Stimulated activated CD8-positive, alpha-beta memory T cell treated with anti-CD3 and anti-CD28 coated beads, Interleukin-4, amount 100 ng/mL, for 1 hour (primary cell): ENCODE data around the gene HOXD13.
A peak's percentile ranks its signal among the peaks of the same experiment; 100 is the strongest.

Experiments
- DNase-seq, 2 donors: peaks; one replicate each; pipeline ENCODE4 v3.0.0-alpha.2; 2020; ENCODE audit warnings: low read depth in 2 of 2, low spot score in 1 of 2

The HOXD13 gene

DNA sequence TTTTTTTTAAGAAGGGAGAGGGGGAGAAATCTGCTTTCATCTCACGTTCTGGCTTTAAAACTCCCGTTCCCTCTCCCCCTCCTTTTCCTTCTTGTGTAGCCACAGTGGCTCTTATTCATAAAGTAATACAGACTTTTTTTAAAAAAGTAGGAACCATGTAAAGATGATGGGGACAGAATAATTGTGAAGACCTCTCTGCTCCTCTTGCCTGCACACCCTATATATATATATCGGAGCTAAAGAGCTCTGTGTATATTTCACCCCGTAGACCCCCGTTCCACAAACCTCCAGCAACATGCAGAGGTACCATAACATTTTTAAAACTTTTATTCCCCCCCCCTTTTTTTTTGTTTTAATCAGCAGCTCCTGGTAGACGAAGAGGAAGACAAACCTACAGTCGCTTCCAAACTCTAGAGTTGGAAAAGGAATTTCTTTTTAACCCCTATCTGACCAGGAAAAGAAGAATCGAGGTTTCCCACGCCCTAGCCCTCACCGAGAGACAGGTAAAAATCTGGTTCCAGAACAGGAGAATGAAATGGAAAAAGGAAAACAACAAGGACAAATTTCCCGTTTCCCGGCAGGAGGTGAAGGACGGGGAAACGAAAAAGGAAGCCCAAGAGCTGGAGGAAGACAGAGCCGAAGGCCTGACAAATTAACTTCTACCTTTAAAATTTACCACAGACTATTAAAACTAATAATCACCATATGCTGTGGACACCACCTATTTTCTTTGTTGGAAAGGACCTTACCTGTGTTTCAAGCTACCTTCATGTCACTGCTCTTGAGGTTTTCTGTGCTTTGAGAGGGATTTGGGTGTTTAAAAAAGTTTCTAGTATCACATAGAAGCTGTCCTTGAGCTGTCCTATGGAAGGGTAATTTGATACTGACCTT is 38.7 kb downstream of the HOXD13 start:
- DNase-seq = no peak

DNA sequence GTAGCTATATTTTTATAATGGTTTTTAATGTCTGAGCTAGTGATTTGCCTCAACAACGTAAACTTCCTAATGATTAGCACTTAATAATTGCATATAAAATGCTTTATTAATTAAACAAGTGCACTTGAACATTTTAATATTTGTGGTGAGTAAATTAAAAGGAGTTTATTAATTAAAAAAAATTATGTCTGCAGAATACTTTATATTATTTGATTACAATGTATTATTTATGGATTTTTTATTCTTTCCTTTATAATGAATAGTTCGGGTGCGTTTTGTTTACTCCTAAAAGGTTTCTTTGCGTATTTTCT is 39.3 kb downstream of the HOXD13 start:
- DNase-seq = no peak

DNA sequence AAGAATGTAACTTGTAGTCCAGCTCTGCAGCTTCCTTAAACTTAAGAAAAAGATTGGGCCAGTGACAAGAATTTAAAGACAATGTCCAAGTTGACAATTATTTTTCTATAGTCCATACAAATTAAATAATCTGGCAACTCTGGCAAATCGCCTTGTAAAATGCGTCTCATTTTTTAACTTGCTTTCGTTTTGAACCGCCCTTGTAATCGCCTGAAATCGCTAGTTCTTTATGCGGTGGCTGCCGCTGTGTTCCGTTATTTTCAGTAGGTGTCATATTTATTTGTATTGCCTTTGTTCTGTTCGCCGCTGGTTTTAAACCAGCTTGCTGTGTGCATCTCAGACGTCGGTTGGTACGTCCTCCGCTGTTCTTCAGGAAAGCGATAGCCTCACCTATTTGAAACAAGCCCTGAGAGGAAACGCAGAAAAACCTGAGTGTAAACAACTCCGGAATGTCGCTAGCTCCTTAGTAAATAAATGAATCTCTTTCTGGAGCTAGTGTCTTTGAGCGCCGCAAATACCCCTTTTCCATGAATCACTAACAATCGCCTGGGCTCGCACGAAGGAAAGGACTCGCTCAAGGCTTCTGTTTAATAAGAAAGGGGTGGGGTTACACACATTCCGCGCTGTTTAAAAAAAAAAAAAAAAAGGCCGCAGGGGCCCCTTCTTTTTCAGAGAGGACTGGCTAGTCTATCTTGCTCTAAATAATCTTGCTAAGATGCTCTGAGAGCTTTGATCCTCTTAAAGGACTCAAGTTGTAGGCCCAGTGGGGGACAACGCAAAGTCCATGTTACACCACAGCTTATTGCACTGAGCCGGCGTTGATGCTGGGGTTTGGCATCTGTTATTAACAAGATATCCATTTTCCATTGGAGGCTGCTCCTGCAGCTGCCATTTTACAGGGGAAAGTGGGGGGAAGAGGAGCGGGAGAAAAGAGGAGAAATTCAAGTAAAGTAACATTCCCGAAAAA is 40.0 kb downstream of the HOXD13 start:
- DNase-seq = no peak

DNA sequence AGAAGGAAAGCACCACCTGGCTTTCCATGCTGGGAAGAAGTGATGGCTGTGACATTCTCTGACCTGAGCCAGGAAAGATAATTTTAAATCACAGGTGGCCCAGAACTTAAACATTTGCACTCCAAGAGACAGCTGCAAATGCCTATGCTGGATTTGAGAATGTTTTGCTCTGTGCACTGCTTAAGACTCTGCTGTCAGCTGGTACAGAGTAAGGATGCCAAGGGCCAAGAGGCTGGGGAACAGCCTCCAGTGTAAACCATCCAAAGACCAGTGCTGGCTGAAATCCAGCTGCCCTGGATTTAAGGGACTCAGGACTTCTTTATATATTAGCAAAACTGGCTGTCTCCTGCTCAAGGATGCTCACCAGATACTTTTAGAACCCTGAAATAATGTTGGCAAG is 40.9 kb downstream of the HOXD13 start:
- DNase-seq = no peak

DNA sequence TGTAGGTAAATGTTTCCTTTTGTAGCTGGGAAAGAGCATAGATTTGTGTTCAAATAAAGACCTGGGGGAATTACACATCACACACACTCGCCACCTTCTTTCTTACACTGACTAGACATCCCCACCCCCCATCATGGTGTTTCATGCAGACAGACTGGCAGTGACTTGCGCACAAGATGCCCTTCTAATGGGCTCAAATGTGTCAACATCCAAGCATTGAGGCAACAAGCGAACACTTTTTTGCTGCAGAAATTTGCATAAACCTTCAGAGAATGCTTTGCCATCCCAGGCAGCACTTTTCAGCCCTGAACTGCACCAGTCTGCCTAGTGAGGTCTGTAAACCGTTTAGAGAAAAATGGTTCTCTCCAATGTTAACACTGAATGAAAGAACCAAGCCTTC is 41.5 kb downstream of the HOXD13 start:
- no peak for DNase-seq

DNA sequence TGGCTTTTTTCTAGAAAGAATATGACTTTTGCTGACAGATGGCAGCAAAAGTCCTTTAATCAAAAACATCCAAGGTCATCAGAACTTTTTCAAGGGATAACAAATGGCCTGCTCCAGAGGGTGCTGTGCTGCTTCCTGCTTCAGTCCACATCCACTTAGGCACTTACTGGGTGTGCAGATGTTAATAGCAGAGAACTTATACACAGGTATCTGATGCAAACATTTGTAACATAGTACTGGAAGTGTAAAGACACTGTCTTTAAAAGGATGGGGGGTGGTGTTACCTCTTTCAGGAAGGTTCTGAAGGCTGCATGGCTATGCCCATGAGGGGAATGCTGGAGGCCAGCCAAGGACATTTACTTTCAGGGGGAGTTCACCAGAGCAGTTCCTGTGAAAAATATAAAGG is 42.5 kb downstream of the HOXD13 start:
- DNase-seq = no peak

DNA sequence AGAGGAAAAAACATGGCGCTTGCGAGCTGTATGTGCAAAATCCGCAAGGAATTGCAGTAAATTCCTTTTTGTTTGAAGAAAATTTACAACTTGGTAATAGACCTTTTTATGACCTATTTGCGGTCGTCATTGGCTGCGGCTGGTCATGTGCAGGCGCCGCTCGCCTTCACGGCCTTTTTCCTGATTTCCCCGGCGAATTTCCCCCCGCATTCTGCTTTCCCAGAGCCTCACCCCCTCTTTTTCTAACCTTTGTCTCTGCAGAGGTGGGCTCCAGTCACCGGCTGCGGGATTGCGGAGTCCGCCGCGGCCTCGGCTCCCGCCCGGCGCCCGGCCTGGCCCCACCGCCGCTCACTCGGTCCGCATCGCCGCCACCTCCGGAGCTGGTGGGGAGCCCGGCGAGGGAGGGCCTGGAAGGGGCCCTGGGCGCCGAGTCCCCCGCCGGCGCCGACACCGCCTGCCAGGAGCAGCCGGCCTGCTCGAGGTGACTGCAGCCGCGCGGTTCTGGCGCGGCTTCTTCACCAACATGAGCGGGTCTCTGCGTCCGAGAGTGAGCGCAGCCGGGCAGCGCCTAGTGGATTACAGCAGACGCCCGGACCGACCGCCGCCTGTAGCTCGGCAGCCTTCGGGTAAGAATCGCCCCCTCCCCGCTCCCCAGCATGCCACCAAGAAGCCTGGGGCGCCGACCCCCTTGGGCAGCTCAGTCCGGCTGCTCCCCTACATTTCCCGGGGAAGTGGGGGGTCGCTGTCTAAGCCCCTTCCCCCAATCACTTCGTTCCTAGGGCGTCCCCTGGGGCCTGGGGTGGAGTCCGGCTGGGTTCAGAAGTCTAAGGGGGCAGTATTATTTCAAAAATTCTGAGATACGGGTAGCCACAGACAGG is 44.1 kb downstream of the HOXD13 start:
- DNase-seq = no peak

DNA sequence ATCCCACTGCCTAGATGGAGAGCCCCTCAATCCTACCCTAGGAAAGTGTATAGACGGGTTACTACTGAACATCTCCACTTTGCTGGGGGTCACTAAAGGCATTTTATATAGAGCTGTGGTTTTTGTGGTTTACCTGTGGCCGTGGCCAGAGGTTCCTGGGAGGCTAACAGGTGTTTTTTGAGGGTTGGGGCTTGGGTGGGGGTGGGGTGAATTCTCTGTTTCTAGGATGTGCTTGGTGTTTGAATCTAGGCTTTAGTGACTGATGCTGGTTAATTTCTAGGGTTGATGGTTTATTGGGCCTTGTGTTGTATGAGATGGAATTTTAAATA is 44.7 kb downstream of the HOXD13 start:
- DNase-seq = no peak

DNA sequence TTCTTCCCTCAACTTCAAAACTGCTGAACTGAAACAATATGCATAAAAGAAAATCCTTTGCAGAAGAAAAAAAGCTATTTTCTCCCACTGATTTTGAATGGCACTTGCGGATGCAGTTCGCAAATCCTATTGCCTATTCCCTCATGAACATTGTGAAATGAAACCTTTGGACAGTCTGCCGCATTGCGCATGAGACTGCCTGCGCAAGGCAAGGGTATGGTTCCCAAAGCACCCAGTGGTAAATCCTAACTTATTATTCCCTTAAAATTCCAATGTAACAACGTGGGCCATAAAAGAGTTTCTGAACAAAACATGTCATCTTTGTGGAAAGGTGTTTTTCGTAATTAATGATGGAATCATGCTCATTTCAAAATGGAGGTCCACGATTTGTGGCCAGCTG is 45.4 kb downstream of the HOXD13 start:
- no peak for DNase-seq

DNA sequence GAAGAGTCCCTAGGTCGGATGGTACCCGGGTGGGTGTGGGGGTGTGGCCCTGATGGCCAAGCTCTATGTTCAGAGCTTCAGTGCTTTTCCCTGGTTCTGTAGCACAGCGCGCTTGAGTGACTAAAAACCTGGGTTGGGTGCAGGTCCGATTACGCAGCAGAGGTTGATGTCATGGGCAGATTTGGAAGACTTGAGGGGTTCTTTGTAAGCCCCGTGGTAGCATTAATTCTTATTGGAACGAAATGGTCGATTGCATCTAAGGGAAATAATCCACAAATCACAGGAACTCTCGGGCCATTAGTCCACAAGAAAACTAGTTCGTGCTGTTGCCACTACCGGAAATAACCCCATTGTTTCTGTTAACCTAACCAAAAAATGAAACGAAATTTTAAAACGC is 46.0 kb downstream of the HOXD13 start:
- no peak for DNase-seq

DNA sequence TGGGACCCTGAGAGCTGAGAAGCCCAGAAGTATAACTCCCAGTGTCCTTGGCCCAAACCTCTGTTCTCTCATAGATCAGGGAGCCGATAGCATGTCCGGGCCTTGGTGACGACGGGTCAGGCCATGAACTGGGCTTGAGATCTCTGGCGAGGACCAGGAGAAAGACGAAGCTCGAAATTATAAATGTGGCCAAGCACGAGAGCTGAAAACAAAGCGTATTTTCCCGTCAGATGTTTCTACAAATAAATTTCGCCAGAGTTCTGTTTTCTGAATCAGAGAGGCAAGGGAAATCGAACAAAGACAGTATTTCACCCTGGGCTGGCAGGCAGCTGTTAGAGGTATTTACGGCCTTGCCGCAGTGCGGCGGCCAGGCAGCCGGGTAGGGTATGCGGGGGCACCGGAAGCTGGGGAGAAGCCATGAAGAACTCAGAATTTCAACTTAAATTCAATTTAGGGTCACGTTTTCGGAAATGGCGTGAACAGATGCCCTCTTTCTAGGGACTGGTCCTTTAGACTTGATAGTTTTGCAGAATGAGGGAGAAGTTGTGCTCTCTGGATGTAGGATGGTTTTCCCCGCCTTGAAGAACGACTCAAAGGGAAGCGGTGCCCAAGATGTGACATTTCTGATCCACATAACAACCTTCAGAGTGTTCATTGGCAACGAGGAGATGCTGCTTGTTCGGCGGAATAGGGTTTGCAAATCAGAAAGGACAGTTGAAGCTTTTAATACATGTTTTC is 46.6 kb downstream of the HOXD13 start:
- no peak for DNase-seq

DNA sequence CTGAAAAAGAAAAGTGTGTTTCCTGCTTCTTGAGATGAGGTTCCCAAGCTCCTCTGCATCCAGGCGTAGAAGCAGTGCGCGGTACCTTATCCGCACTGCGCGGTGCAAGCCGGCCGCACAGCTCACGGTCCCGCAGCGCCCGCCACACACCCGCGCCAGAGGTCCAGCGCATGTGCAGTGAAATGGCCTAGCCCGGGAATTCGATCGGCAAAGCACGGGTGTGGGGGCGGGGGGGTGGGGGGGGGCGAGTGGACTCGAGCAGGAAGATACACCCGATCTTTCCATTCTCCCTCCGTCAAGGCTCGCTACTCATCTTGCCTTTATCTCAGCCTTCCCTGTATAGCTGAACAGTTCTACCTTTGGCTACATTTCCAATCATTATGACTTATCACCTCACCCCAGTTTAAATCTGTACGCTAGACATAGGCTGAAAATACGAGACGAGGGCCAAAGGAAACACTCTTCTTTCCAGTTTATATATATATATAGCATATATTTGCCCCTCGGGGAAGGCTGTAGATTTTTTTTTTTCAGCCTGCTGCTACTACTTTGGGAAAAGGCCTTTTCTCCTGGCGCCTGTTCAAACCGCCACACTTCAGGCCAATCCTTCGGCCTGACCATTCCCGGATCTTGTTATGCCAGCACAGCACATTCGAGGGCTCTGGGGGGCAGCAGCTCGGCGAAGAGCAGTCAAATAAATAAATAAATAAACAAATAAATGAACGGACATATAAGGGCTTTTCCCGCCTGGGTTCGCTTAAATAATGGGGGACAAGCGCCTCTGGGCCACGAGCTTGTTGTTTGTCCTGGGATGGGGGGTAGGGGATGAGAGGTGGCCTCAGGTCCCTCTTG is 47.4 kb downstream of the HOXD13 start:
- no peak for DNase-seq

DNA sequence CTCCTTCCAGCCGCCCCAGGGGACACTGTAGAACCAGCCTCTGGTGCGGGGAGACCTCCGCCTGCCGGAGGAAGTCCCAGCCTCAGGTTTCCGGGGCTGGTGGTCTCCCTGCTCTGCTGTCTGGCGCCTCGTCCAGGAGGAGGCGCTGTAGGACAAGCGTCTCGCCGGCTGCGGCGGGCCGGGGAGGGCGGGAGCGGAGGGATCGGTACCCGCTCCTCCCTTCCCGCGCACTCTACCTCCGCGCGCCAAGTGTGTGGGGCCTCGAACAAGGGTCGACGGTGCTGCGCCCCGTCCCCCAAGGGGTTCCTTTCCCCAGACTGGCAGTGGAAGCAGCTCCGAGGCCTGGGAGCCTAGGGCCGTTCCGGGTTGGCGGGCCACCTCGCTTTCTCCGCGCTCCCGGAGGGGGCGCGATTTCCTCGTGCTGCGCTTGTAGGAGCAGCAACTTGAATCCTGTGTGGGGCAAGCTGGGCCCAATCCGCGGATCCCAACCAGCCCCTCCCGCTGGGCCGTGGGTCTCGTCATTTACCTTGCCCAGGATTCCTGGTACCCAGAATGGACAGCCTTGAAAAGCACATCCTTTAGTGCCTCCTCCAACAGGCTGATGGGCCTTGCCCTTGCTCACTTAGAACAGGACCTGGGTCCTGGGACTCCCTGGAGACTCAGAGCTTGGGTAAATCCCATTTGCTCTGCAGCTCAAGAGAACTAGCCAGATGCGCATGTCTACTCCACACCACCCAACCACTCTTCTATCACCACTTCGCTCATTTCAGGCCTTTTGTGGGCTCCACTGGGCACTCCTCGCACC is 48.2 kb downstream of the HOXD13 start:
- peak; percentile 32 to 41 for DNase-seq

DNA sequence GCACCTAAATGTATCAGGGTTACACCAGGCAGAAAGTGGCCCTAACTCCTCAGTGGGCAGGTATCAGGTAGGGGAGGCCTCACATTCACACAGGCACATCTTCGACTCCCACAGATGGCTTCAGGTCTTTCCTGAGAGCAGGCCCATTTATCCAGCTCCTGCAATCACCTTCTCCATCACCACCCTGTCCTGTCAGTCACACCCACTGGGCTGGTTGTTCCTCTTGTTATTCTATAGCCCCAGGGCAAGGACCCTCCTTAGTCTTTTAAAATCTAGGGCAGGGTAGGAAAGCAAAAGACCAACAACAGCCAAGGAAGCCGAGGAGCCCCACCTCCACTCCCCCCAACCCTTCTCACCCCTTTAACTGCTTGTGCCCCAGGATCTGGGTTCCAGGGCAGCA is 49.8 kb downstream of the HOXD13 start:
- DNase-seq = no peak
